HCT116 (cell line): ENCODE data around the gene TMEM234. TPM values are rescaled to one million over a fixed set of nuclear protein-coding genes. Genes with fewer than 3 reads are reported as not detected.

Experiments
- ATAC-seq: fragments of 200-7000 bp; cut with Tn5 transposase; 2 replicates; pipeline ENCODE4 v1.9.1; 2020; ENCODE audit warnings: mild to moderate bottlenecking, moderate library complexity
- BruUV-seq: library from RNA; stranded (reverse); fragments of 400-500 nt; replicated peaks from 2 replicates; lab custom pipeline; 2021; lab: Mats Ljungman, UMichigan
- CTCF ChIA-PET: fragments of 300-600 bp; sonication (Branson Sonifier 250); formaldehyde crosslinking; loops from one replicate; lab custom pipeline; 2021; ENCODE audit warnings: antibody characterized with exemption; lab: Charles Lee
- POLR2A ChIA-PET: fragments of 300-600, 350-600 bp; sonication (Branson Sonifier 250); formaldehyde crosslinking; loops from one replicate; lab custom pipeline; 2021; ENCODE audit warnings: antibody characterized with exemption; lab: Charles Lee
- RAD21 ChIA-PET, 2 experiments: fragments of 300-600 bp; sonication (Branson Sonifier 250); formaldehyde crosslinking; loops; one replicate each; lab custom pipeline; 2023; ENCODE audit warnings: low total read pairs in 2 of 2; ENCODE audit not compliant: uncharacterized antibody in 2 of 2, unreplicated experiment in 2 of 2, low non-redundant PET in 1 of 2; lab: Charles Lee
- DNase-seq: peaks from one replicate; pipeline ENCODE4 v3.0.0-alpha.2; 2010; ENCODE audit warnings: low read depth, low spot score
- H2AFZ ChIP-seq: fragments of 200-600 bp; shearing (Covaris generic), sonication (generic); 2 replicates; pipeline ENCODE4 v1.6.1; 2017; ENCODE audit warnings: low read depth, mixed run types, mixed read lengths, antibody characterized with exemption, low read length; ENCODE audit not compliant: poor library complexity, severe bottlenecking
- H3K27ac ChIP-seq: 2 replicates; pipeline ENCODE4 v1.5.1; 2012; ENCODE audit warnings: low read depth, low read length
- H3K27me3 ChIP-seq: fragments of 200-600 bp; sonication (generic); 2 replicates; pipeline ENCODE4 v1.6.1; 2016; ENCODE audit warnings: mixed run types, low read length, mixed read lengths; ENCODE audit not compliant: insufficient read depth
- H3K36me3 ChIP-seq, 2 experiments: fragments of 200-500 bp in 1 of 2; fragments of 200-600 bp in 1 of 2; sonication (Bioruptor generic) in 1 of 2; sonication (generic) in 1 of 2; 2 replicates each; pipeline versions ENCODE4 v1.5.1 to v1.6.1; 2014 to 2016; ENCODE audit warnings: low read length in 2 of 2, inconsistent platforms in 1 of 2, mixed read lengths in 1 of 2, mixed run types in 1 of 2; ENCODE audit not compliant: insufficient read depth in 2 of 2, control insufficient read depth in 1 of 2
- H3K4me1 ChIP-seq, 2 experiments: fragments of 200-600 bp in 1 of 2; sonication (generic) in 1 of 2; 2 replicates each; pipeline versions ENCODE4 v1.5.1 to v1.6.1; 2012 to 2017; ENCODE audit warnings: low read length in 2 of 2, inconsistent platforms in 1 of 2, mild to moderate bottlenecking in 1 of 2, mixed read lengths in 1 of 2, mixed run types in 1 of 2, moderate library complexity in 1 of 2; ENCODE audit not compliant: insufficient read depth in 2 of 2, control insufficient read depth in 1 of 2
- H3K4me2 ChIP-seq: fragments of 200-600 bp; sonication (generic); 2 replicates; pipeline ENCODE4 v1.6.1; 2017; ENCODE audit warnings: mixed run types, low read length, mixed read lengths
- H3K4me3 ChIP-seq, 2 experiments: fragments of 200-600 bp in 1 of 2; sonication (generic) in 1 of 2; replicated peaks in 1 of 2; 2 replicates each; pipeline ENCODE4 v1.5.1; 2011 to 2016; ENCODE audit warnings: low read length in 2 of 2, control low read depth in 1 of 2, low read depth in 1 of 2, mild to moderate bottlenecking in 1 of 2, mixed read lengths in 1 of 2, mixed run types in 1 of 2
- H3K79me2 ChIP-seq: fragments of 200-600 bp; sonication (generic); 2 replicates; pipeline ENCODE4 v1.6.1; 2017; ENCODE audit warnings: mild to moderate bottlenecking, mixed run types, low read length, moderate library complexity, mixed read lengths; ENCODE audit not compliant: insufficient read depth
- H3K9ac ChIP-seq: fragments of 200-600 bp; sonication (generic); 2 replicates; pipeline ENCODE4 v1.6.1; 2016; ENCODE audit warnings: low read length, mixed read lengths
- H3K9me2 ChIP-seq: fragments of 200-600 bp; sonication (generic), shearing (Covaris generic); 2 replicates; pipeline ENCODE4 v1.6.1; 2017; ENCODE audit warnings: mixed run types, mild to moderate bottlenecking, moderate library complexity; ENCODE audit not compliant: insufficient read depth
- H3K9me3 ChIP-seq, 2 experiments: fragments of 200-500 bp in 1 of 2; fragments of 200-600 bp in 1 of 2; sonication (Bioruptor generic) in 1 of 2; sonication (generic) in 1 of 2; 2 replicates each; pipeline ENCODE4 v1.6.1; 2014 to 2017; ENCODE audit warnings: low read length in 2 of 2, mixed read lengths in 2 of 2, inconsistent platforms in 1 of 2, low read depth in 1 of 2, mild to moderate bottlenecking in 1 of 2, mixed run types in 1 of 2, moderate library complexity in 1 of 2; ENCODE audit not compliant: control insufficient read depth in 1 of 2, insufficient read depth in 1 of 2
- H4K20me1 ChIP-seq: fragments of 200-600 bp; sonication (generic), shearing (Covaris generic); 2 replicates; pipeline ENCODE4 v1.6.1; 2017; ENCODE audit warnings: mixed run types, mild to moderate bottlenecking, moderate library complexity; ENCODE audit not compliant: insufficient read depth
- CBX3 ChIP-seq: IDR thresholded peaks from 2 replicates; pipeline ENCODE4 v1.6.1; 2012; ENCODE audit warnings: low read depth
- EGR1 ChIP-seq: IDR thresholded peaks from 2 replicates; pipeline ENCODE4 v1.6.1; 2012; ENCODE audit warnings: low read depth
- ELF1 ChIP-seq: IDR thresholded peaks from 2 replicates; pipeline ENCODE4 v1.6.1; 2012; ENCODE audit warnings: low read depth, borderline replicate concordance
- FOSL1 ChIP-seq: IDR thresholded peaks from 2 replicates; pipeline ENCODE4 v1.6.1; 2012; ENCODE audit warnings: low read depth
- JUND ChIP-seq: IDR thresholded peaks from 2 replicates; pipeline ENCODE4 v1.6.1; 2012
- POLR2AphosphoS5 ChIP-seq: IDR thresholded peaks from 2 replicates; pipeline ENCODE4 v1.6.1; 2011; ENCODE audit warnings: mild to moderate bottlenecking, low read depth, low read length, moderate library complexity
- YY1 ChIP-seq: IDR thresholded peaks from 2 replicates; pipeline ENCODE4 v1.6.1; 2011; ENCODE audit warnings: low read length, low read depth, moderate library complexity, mild to moderate bottlenecking; ENCODE audit not compliant: insufficient replicate concordance; ENCODE audit errors: extremely low read depth
- ZNF274 ChIP-seq: fragments of 200-500 bp; sonication (Bioruptor generic); IDR thresholded peaks from 2 replicates; pipeline ENCODE4 v1.6.1; 2014; ENCODE audit warnings: mild to moderate bottlenecking, low read depth, low read length, inconsistent platforms
- intact Hi-C: fragments of 100-400 bp; cut with micrococcal nuclease; formaldehyde crosslinking; loops from 2 replicates; pipeline ENCODE4 v1.10.0; 2022
- total RNA-seq: library from RNA; stranded (reverse); gene quantifications from one replicate; pipeline ENCODE4 v1.2.1, GENCODE V29; 2021; ENCODE audit not compliant: unreplicated experiment
- TF ChIP-seq, protein P1 (sequence below): IDR thresholded peaks from 2 replicates; pipeline ENCODE4 v1.6.1; 2011; ENCODE audit warnings: mild to moderate bottlenecking, low read length, moderate library complexity; ENCODE audit not compliant: insufficient replicate concordance; ENCODE audit errors: extremely low read depth
- TF ChIP-seq, protein P2 (sequence below): IDR thresholded peaks from 2 replicates; pipeline ENCODE4 v1.6.1; 2012; ENCODE audit warnings: low read depth
- TF ChIP-seq, protein P3 (sequence below), 3 experiments: fragments of 200-600 bp in 1 of 3; sonication (generic) in 1 of 3; IDR thresholded peaks in 2 of 3; conservative IDR thresholded peaks in 1 of 3; 2 replicates each; pipeline ENCODE4 v1.5.1; 2012 to 2017; ENCODE audit warnings: low read depth in 2 of 3, low read length in 2 of 3, antibody characterized with exemption in 1 of 3, borderline replicate concordance in 1 of 3, control low read depth in 1 of 3, mild to moderate bottlenecking in 1 of 3, mixed read lengths in 1 of 3, mixed run types in 1 of 3, moderate library complexity in 1 of 3; ENCODE audit not compliant: insufficient read depth in 1 of 3

The TMEM234 gene
- total RNA-seq, 1 experiment from 2014 or later = 12.3 TPM

DNA sequence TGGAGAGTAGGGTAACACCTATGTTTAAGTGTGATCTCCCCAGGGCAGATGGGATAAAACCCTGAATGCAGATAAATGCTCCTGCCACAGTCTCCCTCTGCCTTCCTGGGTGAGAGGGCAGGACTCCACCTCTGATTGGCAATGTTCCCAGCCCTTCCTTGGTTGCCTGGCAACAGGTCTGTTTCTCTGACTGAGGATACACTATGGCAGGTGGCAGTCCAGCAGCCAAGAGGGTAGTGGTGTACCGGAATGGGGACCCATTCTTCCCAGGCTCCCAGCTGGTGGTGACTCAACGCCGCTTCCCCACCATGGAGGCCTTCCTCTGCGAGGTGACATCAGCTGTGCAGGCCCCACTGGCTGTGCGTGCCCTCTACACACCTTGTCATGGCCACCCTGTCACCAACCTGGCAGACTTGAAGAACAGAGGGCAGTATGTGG, 13.2 kb downstream of the TMEM234 start, which contains the start of gene DCDC2B:
Gene DCDC2B (plus strand): TSS at position 199 of the 438 bp plus-strand sequence. CDS start 5 bp downstream, at position 204.
- H3K27ac ChIP-seq = no peak within 1 kb of the TSS
- 0 out of 2 replicates have a peak within 1 kb of the TSS, but pooled peaks have one; percentile 15 for H3K4me2 ChIP-seq
- no peak for DNase-seq
- H2AFZ ChIP-seq = no peak within 1 kb of the TSS
- no peak within 1 kb of the TSS for H3K4me3 ChIP-seq
- no peak within 1 kb of the TSS for H3K9ac ChIP-seq
- peaks cover 19% of the 10 kb centered on the region; the same call in 1 of the 2 replicates for H3K79me2 ChIP-seq
- POLR2A ChIA-PET = no interaction called here
- RAD21 ChIA-PET = no interaction called here
- peaks cover 0 to 11% of the 10 kb centered on the region in 2 experiments; a peak in 1 of 4 replicates for H3K36me3 ChIP-seq
- no peaks in the 10 kb centered on the region for H3K9me2 ChIP-seq
- 0 out of 2 replicates have a peak, but pooled peaks have one; percentile 4 for ATAC-seq
- H3K4me1 ChIP-seq = peaks cover 6 to 25% of the 10 kb centered on the region in 2 experiments; a peak in 2 of 4 replicates
- H3K27me3 ChIP-seq = no peaks in the 10 kb centered on the region
- no peaks in the 10 kb centered on the region for H3K9me3 ChIP-seq
- BruUV-seq = no TSS peak
- H4K20me1 ChIP-seq = no peaks in the 10 kb centered on the region
- intact Hi-C loops = no loop called here
- TF ChIP-seq POLR2AphosphoS5 (peak; percentile 32; the same call in 1 of the 2 replicates), JUND (0 out of 2 replicates have a peak, but pooled peaks have one; percentile 13)
- TF ChIP-seq, protein P1, sequence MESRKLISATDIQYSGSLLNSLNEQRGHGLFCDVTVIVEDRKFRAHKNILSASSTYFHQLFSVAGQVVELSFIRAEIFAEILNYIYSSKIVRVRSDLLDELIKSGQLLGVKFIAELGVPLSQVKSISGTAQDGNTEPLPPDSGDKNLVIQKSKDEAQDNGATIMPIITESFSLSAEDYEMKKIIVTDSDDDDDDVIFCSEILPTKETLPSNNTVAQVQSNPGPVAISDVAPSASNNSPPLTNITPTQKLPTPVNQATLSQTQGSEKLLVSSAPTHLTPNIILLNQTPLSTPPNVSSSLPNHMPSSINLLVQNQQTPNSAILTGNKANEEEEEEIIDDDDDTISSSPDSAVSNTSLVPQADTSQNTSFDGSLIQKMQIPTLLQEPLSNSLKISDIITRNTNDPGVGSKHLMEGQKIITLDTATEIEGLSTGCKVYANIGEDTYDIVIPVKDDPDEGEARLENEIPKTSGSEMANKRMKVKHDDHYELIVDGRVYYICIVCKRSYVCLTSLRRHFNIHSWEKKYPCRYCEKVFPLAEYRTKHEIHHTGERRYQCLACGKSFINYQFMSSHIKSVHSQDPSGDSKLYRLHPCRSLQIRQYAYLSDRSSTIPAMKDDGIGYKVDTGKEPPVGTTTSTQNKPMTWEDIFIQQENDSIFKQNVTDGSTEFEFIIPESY = no peak
- CTCF ChIA-PET = no interaction called here

DNA sequence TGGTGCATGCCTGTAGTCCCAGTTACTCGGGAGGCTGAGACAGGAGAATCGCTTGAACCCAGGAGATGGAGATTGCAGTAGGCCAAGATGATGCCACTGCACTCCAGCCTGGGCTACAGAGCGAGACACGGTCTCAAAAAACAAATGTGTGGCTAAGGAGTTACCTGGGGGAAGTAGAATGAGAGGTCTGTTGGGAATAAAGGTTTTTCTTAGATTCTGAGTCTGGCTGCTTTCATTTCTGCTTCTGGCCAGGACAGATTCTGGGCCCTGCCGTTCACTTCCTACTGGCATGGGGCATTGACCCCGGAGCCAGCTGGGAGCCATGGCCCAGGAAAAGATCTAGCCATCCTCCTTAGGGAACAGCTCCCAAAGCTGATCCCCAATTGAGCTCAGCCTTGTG, 13.7 kb downstream of the TMEM234 start:
- H3K79me2 ChIP-seq = peaks cover 19% of the 10 kb centered on the region; the same call in 1 of the 2 replicates
- H4K20me1 ChIP-seq = no peaks in the 10 kb centered on the region
- POLR2A ChIA-PET = no interaction called here
- H3K4me1 ChIP-seq = peaks cover 6 to 25% of the 10 kb centered on the region in 2 experiments; a peak in 2 of 4 replicates
- CTCF ChIA-PET = no interaction called here
- no peak overlapping the region for H2AFZ ChIP-seq
- ATAC-seq (no peak), DNase-seq (no peak)
- H3K9me3 ChIP-seq = no peaks in the 10 kb centered on the region
- no peaks in the 10 kb centered on the region for H3K9me2 ChIP-seq
- H3K9ac ChIP-seq = no peak overlapping the region
- H3K4me3 ChIP-seq = no peak overlapping the region
- H3K27ac ChIP-seq = no peak overlapping the region
- intact Hi-C loops = no loop called here
- RAD21 ChIA-PET = no interaction called here
- H3K27me3 ChIP-seq = no peaks in the 10 kb centered on the region
- no TSS peak for BruUV-seq
- H3K36me3 ChIP-seq = peaks cover 0 to 11% of the 10 kb centered on the region in 2 experiments; a peak in 1 of 4 replicates
- H3K4me2 ChIP-seq = 0 out of 2 replicates have a peak overlapping the region, but pooled peaks have one; percentile 15
- TF ChIP-seq ELF1 (no peak), EGR1 (no peak), FOSL1 (no peak), ZNF274 (no peak), CBX3 (no peak), YY1 (no peak)
- TF ChIP-seq, protein P2, sequence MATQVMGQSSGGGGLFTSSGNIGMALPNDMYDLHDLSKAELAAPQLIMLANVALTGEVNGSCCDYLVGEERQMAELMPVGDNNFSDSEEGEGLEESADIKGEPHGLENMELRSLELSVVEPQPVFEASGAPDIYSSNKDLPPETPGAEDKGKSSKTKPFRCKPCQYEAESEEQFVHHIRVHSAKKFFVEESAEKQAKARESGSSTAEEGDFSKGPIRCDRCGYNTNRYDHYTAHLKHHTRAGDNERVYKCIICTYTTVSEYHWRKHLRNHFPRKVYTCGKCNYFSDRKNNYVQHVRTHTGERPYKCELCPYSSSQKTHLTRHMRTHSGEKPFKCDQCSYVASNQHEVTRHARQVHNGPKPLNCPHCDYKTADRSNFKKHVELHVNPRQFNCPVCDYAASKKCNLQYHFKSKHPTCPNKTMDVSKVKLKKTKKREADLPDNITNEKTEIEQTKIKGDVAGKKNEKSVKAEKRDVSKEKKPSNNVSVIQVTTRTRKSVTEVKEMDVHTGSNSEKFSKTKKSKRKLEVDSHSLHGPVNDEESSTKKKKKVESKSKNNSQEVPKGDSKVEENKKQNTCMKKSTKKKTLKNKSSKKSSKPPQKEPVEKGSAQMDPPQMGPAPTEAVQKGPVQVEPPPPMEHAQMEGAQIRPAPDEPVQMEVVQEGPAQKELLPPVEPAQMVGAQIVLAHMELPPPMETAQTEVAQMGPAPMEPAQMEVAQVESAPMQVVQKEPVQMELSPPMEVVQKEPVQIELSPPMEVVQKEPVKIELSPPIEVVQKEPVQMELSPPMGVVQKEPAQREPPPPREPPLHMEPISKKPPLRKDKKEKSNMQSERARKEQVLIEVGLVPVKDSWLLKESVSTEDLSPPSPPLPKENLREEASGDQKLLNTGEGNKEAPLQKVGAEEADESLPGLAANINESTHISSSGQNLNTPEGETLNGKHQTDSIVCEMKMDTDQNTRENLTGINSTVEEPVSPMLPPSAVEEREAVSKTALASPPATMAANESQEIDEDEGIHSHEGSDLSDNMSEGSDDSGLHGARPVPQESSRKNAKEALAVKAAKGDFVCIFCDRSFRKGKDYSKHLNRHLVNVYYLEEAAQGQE = no peak
- TF ChIP-seq, protein P3, sequence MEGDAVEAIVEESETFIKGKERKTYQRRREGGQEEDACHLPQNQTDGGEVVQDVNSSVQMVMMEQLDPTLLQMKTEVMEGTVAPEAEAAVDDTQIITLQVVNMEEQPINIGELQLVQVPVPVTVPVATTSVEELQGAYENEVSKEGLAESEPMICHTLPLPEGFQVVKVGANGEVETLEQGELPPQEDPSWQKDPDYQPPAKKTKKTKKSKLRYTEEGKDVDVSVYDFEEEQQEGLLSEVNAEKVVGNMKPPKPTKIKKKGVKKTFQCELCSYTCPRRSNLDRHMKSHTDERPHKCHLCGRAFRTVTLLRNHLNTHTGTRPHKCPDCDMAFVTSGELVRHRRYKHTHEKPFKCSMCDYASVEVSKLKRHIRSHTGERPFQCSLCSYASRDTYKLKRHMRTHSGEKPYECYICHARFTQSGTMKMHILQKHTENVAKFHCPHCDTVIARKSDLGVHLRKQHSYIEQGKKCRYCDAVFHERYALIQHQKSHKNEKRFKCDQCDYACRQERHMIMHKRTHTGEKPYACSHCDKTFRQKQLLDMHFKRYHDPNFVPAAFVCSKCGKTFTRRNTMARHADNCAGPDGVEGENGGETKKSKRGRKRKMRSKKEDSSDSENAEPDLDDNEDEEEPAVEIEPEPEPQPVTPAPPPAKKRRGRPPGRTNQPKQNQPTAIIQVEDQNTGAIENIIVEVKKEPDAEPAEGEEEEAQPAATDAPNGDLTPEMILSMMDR (IDR thresholded peaks at IDR 0.05 in 2 of 3, conservative IDR thresholded peaks at IDR 0.05 in 1 of 3; ENCODE audit: borderline replicate concordance in 1 of 3, insufficient read depth in 1 of 3, low read depth in 2 of 3, low read length in 2 of 3) = no peak
